Measurements from ENCODE around the gene PPP2R3B. TPM values are rescaled to one million over a fixed set of nuclear protein-coding genes. Genes with fewer than 3 reads are reported as not detected.

Gene PPP2R3B
- total and polyA plus RNA-seq, 2 of the 4 experiments (the other 2 are of a cell fraction) = 13.2 to 13.3 TPM

DNA sequence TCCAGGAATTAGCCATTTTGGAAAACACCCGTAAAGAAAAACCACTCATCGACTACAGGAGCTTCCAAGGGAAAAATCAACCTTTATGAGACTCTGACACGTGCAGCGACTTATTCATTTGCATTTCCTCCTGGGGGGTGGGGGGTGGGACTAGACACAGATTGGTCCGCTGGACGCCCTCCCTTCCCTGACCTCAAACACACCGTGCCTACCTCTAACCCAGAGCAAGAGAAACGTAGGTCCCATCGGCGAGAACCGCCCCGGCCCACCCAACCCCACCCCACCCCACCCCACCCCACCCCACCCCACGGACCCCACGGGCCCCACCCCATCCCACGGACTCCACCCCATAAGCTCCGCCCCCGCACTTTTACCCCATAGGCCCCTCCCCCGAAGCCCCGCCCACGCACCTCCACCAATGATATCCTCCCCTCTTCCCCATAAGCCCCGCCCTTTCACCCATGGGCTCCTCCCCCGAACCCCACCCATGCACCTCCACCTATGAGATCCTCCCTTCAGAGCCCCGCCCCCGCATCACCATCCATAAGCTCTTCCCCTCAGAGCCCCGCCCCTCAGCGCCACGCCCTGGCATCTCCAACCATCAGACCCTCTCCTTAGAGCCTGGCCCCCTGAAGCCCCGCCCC is 69.2 kb downstream of the PPP2R3B start:
- Histone ChIP-seq H4K20me1 (ENCODE audit: insufficient read depth, low read length) (no peaks in the 10 kb centered on the region), H3K56ac (ENCODE audit: extremely low read depth, insufficient read depth, low read length) (no peak overlapping the region), H2AK9ac (replicated peaks; ENCODE audit: low read depth, low read length, poor library complexity) (no peak overlapping the region), H3K23ac (ENCODE audit: low read depth, low read length) (no peak overlapping the region), H2BK120ac (ENCODE audit: low read depth, low read length) (no peak overlapping the region), H3K27me3 (ENCODE audit: control insufficient read depth, insufficient read depth, low read length) (no peaks in the 10 kb centered on the region), H3K14ac (replicated peaks; ENCODE audit: low read depth, low read length) (no peak overlapping the region), H3K4me2 (ENCODE audit: low read depth, low read length) (peak overlapping the region; percentile 51), H2BK20ac (ENCODE audit: low read depth, low read length) (no peak overlapping the region), H3K27ac (ENCODE audit: insufficient read depth, low read length) (peak overlapping the region; percentile 7; the same call in 1 of the 2 replicates), H3K9ac (ENCODE audit: low read depth, low read length) (no peak overlapping the region), H4K91ac (ENCODE audit: insufficient read depth, low read depth, low read length) (no peak overlapping the region), H2AK5ac (ENCODE audit: low read depth, low read length) (no peak overlapping the region), H4K8ac (ENCODE audit: low read depth in 2 of 2, low read length in 2 of 2) (no peak overlapping the region), H4K5ac (ENCODE audit: low read depth, low read length) (peak overlapping the region; percentile 5; the same call in 1 of the 2 replicates), H2AFZ (replicated peaks; ENCODE audit: low read length, poor library complexity) (peak overlapping the region; percentile 88), H2BK5ac (ENCODE audit: low read depth, low read length, poor library complexity, severe bottlenecking) (no peak overlapping the region), H3K9me3 (ENCODE audit: control insufficient read depth, insufficient read depth, low read length) (no peaks in the 10 kb centered on the region), H3K4me1 (ENCODE audit: control insufficient read depth, insufficient read depth, low read length) (peaks cover 2% of the 10 kb centered on the region; the same call in 1 of the 2 replicates), H3K4ac (ENCODE audit: low read depth, low read length) (no peak overlapping the region; the same call in 1 of the 2 replicates), H3K9me1 (ENCODE audit: insufficient read depth, low read length) (no peaks in the 10 kb centered on the region), H3K4me3 (ENCODE audit: insufficient read depth, low read depth, low read length) (peak overlapping the region; percentile 82), H3K79me1 (ENCODE audit: low read depth in 1 of 2, low read length in 2 of 2) (peaks cover 0 to 13% of the 10 kb centered on the region in 2 experiments; a peak in 2 of 4 replicates), H3K18ac (ENCODE audit: low read depth, low read length) (no peak overlapping the region), H3K36me3 (ENCODE audit: control insufficient read depth, insufficient read depth, low read length) (peaks cover 23% of the 10 kb centered on the region), H2BK15ac (ENCODE audit: low read depth, low read length) (no peak overlapping the region)
- CTCF ChIA-PET = no interaction called here
- 2% methylated on average over 5 of the region's 28 CpGs; no CpG with 5 or more reads in 1 of the 2 experiments for WGBS, 2 experiments (ENCODE audit: extremely low coverage in 2 of 2, insufficient read length in 1 of 2)
- POLR2A ChIA-PET (ENCODE audit: unreplicated experiment) = no interaction called here
- in situ Hi-C loops (cut with MboI; ENCODE audit: low sequenced_read_pairs) = no loop called here
- no TSS peak for BruUV-seq (replicated peaks)
- dilution Hi-C loops (cut with HindIII; ENCODE audit: low sequenced_read_pairs, unreplicated experiment) = no loop called here
- no peak for TF ChIP-seq NFE2L2 (IDR thresholded peaks at IDR 0.05; ENCODE audit: low read depth, low read length)
- TF ChIP-seq CEBPB (IDR thresholded peaks at IDR 0.05; ENCODE audit: low read depth, low read length) = no peak
- TF ChIP-seq MXI1 (IDR thresholded peaks at IDR 0.05; ENCODE audit: borderline replicate concordance, low read depth, low read length) = no peak
- TF ChIP-seq MAZ (IDR thresholded peaks at IDR 0.05; ENCODE audit: borderline replicate concordance, low read depth, low read length) = no peak
- no peak for TF ChIP-seq RCOR1 (IDR thresholded peaks at IDR 0.05; ENCODE audit: insufficient replicate concordance, low read length)
- TF ChIP-seq RAD21 (IDR thresholded peaks at IDR 0.05; ENCODE audit: low read length) = no peak
- no peak for TF ChIP-seq BHLHE40 (IDR thresholded peaks at IDR 0.05; ENCODE audit: low read depth, low read length)
- TF ChIP-seq, protein P1, sequence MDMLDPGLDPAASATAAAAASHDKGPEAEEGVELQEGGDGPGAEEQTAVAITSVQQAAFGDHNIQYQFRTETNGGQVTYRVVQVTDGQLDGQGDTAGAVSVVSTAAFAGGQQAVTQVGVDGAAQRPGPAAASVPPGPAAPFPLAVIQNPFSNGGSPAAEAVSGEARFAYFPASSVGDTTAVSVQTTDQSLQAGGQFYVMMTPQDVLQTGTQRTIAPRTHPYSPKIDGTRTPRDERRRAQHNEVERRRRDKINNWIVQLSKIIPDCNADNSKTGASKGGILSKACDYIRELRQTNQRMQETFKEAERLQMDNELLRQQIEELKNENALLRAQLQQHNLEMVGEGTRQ (IDR thresholded peaks at IDR 0.05; ENCODE audit: low read depth, low read length) = no peak
- TF ChIP-seq FOS (IDR thresholded peaks at IDR 0.05; ENCODE audit: low read depth, low read length) = no peak
- no peak for TF ChIP-seq MAFK (IDR thresholded peaks at IDR 0.05; ENCODE audit: low read depth, low read length)
- TF ChIP-seq SMC3 (IDR thresholded peaks at IDR 0.05; ENCODE audit: low read depth, low read length) = no peak
- TF ChIP-seq, protein P2, sequence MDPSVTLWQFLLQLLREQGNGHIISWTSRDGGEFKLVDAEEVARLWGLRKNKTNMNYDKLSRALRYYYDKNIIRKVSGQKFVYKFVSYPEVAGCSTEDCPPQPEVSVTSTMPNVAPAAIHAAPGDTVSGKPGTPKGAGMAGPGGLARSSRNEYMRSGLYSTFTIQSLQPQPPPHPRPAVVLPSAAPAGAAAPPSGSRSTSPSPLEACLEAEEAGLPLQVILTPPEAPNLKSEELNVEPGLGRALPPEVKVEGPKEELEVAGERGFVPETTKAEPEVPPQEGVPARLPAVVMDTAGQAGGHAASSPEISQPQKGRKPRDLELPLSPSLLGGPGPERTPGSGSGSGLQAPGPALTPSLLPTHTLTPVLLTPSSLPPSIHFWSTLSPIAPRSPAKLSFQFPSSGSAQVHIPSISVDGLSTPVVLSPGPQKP (IDR thresholded peaks at IDR 0.05; ENCODE audit: borderline replicate concordance, low read depth, low read length) = no peak
- TF ChIP-seq POLR2A (IDR thresholded peaks at IDR 0.05; ENCODE audit: low read depth, low read length) = no peak
- no peak for DNase-seq
- ATAC-seq (ENCODE audit: low read depth) = peak; percentile 12
- intact Hi-C loops (cut with micrococcal nuclease) = no loop called here
